ENCODE measurements around the gene TNFSF18.

DNA sequence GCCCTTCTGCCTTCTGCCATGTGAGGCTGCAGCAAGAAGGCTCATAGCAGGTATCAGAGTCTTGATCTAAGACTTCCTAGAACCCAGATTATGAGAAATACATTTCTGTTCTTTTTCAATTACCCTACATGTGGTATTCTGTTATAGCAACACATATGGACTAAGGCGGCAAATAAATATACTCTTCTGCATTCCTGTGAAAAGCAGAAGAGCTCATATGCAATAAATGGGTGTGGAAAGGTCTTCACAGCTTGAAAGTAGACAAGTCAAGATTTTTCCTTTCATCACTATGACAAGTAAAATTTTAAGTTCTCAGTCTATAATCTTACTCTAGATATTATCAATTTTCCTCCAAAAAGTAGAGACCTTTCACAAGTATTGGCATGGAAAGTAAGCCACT, 36.6 kb downstream of the TNFSF18 start:
- no peak for TF ChIP-seq EZH2 (optimal IDR thresholded peaks at IDR 0.05; ENCODE audit: low read depth, low read length)
- no peak for TF ChIP-seq CTCF (IDR thresholded peaks at IDR 0.05; ENCODE audit: low read length)
